ENCODE data around the gene PRSS56. TPM values are rescaled to one million over a fixed set of nuclear protein-coding genes. Genes with fewer than 3 reads are reported as not detected.
"Not testable (repeated sequence)": the region's sequence is repeated elsewhere in the genome, so short reads cannot be mapped to it uniquely, and the experiment has no call there.

PRSS56 gene
- total and polyA plus RNA-seq, 7 donors, result 0.82 to 5.0 (median 2.4) TPM

- DNase-seq, result no peak
- ATAC-seq, result no peak
- peaks cover 43% of the 10 kb centered on the region for H3K4me1 ChIP-seq
- no peaks in the 10 kb centered on the region for H3K27me3 ChIP-seq (ENCODE audit: insufficient read depth in 3 of 3, low read length in 2 of 3)
- intact Hi-C loops (cut with DNase I), result loop anchor here in 1 of 2 donors (2.0 kb wide), 1 partner anchor 41 kb away; the partner anchor contains the start of gene CHRND
- peaks cover 31 to 89% of the 10 kb centered on the region in 2 donors for H3K36me3 ChIP-seq (ENCODE audit: insufficient read depth in 1 of 2, low read depth in 1 of 2)
- no peak for TF ChIP-seq CTCF (IDR thresholded peaks at IDR 0.05)
- H3K27ac ChIP-seq, result peak overlapping the region; percentile 92
- H3K4me3 ChIP-seq, result no peak overlapping the region
- H3K9me3 ChIP-seq, result no peaks in the 10 kb centered on the region
These were observed 47.5 kb downstream of the PRSS56 start for GRCh38 chr2:232567721-232568120.

GRCh38 chr2:232568161-232568560 lies 48.0 kb downstream of the PRSS56 start:
- Histone ChIP-seq H3K9me3 (no peaks in the 10 kb centered on the region), H3K27me3 (ENCODE audit: insufficient read depth in 3 of 3, low read length in 2 of 3) (no peaks in the 10 kb centered on the region), H3K27ac (peak overlapping the region; percentile 92), H3K4me1 (peaks cover 45% of the 10 kb centered on the region), H3K36me3 (ENCODE audit: insufficient read depth in 1 of 2, low read depth in 1 of 2) (peaks cover 31 to 88% of the 10 kb centered on the region in 2 donors), H3K4me3 (no peak overlapping the region)
- ATAC-seq, result peak; percentile 64 to 80 (median 76)
- intact Hi-C loops (cut with DNase I), result loop anchor here in 1 of 2 donors (2.0 kb wide), 1 partner anchor 41 kb away; the partner anchor contains the start of gene CHRND
- WGBS, 3 donors, result 45 to 77% (median 51%) methylated on average over 5 of the region's 5 CpGs
- TF ChIP-seq CTCF (IDR thresholded peaks at IDR 0.05), result no peak
- peak in 1 of 2 donors; percentile 57 for DNase-seq

- Histone ChIP-seq H3K27ac (peak overlapping the region; percentile 92), H3K9me3 (no peaks in the 10 kb centered on the region), H3K36me3 (ENCODE audit: insufficient read depth in 1 of 2, low read depth in 1 of 2) (peaks cover 24 to 77% of the 10 kb centered on the region in 2 donors), H3K4me1 (peaks cover 52% of the 10 kb centered on the region), H3K27me3 (ENCODE audit: insufficient read depth in 3 of 3, low read length in 2 of 3) (no peaks in the 10 kb centered on the region), H3K4me3 (no peak overlapping the region)
- DNase-seq (no peak), ATAC-seq (no peak)
- intact Hi-C loops (cut with DNase I), result loop anchor here in 1 of 2 donors (2.0 kb wide), 1 partner anchor 43 kb away; the partner anchor contains the start of gene CHRND
- TF ChIP-seq CTCF (IDR thresholded peaks at IDR 0.05), result no peak
- WGBS, 3 donors, result 93 to 94% (median 94%) methylated on average over 9 of the region's 9 CpGs
These were observed 49.4 kb downstream of the PRSS56 start for GRCh38 chr2:232569541-232569940.

- WGBS, 3 donors, result 32 to 73% (median 47%) methylated on average over 6 of the region's 6 CpGs
- H3K4me3 ChIP-seq; H3K27me3 ChIP-seq (ENCODE audit: insufficient read depth in 3 of 3, low read length in 2 of 3); DNase-seq; intact Hi-C loops (cut with DNase I); H3K9me3 ChIP-seq: not testable (repeated sequence)
- ATAC-seq, result peak in 1 of 4 donors; percentile 19
- peaks cover 24 to 68% of the 10 kb centered on the region in 2 donors for H3K36me3 ChIP-seq (ENCODE audit: insufficient read depth in 1 of 2, low read depth in 1 of 2)
- H3K27ac ChIP-seq, result peak overlapping the region; percentile 92
- peaks cover 54% of the 10 kb centered on the region for H3K4me1 ChIP-seq
These were observed 50.3 kb downstream of the PRSS56 start for GRCh38 chr2:232570481-232570880.

- TF ChIP-seq CTCF (IDR thresholded peaks at IDR 0.05), result no peak
These were observed 50.9 kb downstream of the PRSS56 start for GRCh38 chr2:232571026-232571474.

More at GRCh38 chr2:232571026-232571474, 50.9 kb downstream of the PRSS56 start:
- peaks cover 51% of the 10 kb centered on the region for H3K4me1 ChIP-seq
- peaks cover 18 to 62% of the 10 kb centered on the region in 2 donors for H3K36me3 ChIP-seq (ENCODE audit: insufficient read depth in 1 of 2, low read depth in 1 of 2)
- H3K27me3 ChIP-seq (ENCODE audit: insufficient read depth in 3 of 3, low read length in 2 of 3), result no peaks in the 10 kb centered on the region
- WGBS, 3 donors, result 65 to 77% (median 69%) methylated on average over 7 of the region's 7 CpGs
- DNase-seq, result no peak
- H3K27ac ChIP-seq, result peak overlapping the region; percentile 92
- no peak for ATAC-seq
- no peaks in the 10 kb centered on the region for H3K9me3 ChIP-seq
- H3K4me3 ChIP-seq, result no peak overlapping the region
- intact Hi-C loops (cut with DNase I), result no loop called here

All from psoas muscle (tissue), 8 donors.